ENCODE results near the gene RFPL1.

RFPL1 gene

GRCh38 chr22:29470159-29470855, 31.9 kb downstream of the RFPL1 start:
- Histone ChIP-seq H3K9ac (ENCODE audit: low read length) (no peak overlapping the region), H3K27ac (ENCODE audit: low read depth, low read length) (no peak overlapping the region)

GRCh38 chr22:29473001-29473400, 34.6 kb downstream of the RFPL1 start:
- Histone ChIP-seq H3K4me2 (ENCODE audit: low read depth, low read length, poor library complexity, severe bottlenecking) (no peak overlapping the region), H3K9me3 (ENCODE audit: insufficient read depth, low read length) (no peaks in the 10 kb centered on the region), H2AFZ (ENCODE audit: low read depth, low read length, severe bottlenecking) (no peak overlapping the region), H4K20me1 (ENCODE audit: low read depth, low read length) (no peaks in the 10 kb centered on the region), H3K9ac (ENCODE audit: low read length) (no peak overlapping the region), H3K79me2 (ENCODE audit: insufficient read depth, low read length) (no peaks in the 10 kb centered on the region), H3K9me2 (replicated peaks; ENCODE audit: insufficient read depth, low read length) (no peaks in the 10 kb centered on the region), H3F3A (ENCODE audit: insufficient read depth) (no peaks in the 10 kb centered on the region), H3K27me3 (ENCODE audit: low read length) (no peaks in the 10 kb centered on the region), H3K4me3 (ENCODE audit: insufficient read depth, low read length, poor library complexity, severe bottlenecking) (no peak overlapping the region), H3K27ac (ENCODE audit: low read depth, low read length) (no peak overlapping the region), H3K36me3 (ENCODE audit: low read length) (no peaks in the 10 kb centered on the region)
- TF ChIP-seq EZH2phosphoT487 (conservative IDR thresholded peaks at IDR 0.05; ENCODE audit: low read length), result no peak
- no peak for TF ChIP-seq CTCF (IDR thresholded peaks at IDR 0.05; ENCODE audit: insufficient read depth, low read length, poor library complexity, severe bottlenecking)

More at GRCh38 chr22:29470159-29470855, 31.9 kb downstream of the RFPL1 start:
- Histone ChIP-seq H4K20me1 (ENCODE audit: low read depth, low read length) (no peaks in the 10 kb centered on the region), H2AFZ (ENCODE audit: low read depth, low read length, severe bottlenecking) (no peak overlapping the region), H3K4me3 (ENCODE audit: insufficient read depth, low read length, poor library complexity, severe bottlenecking) (no peak overlapping the region), H3F3A (ENCODE audit: insufficient read depth) (no peaks in the 10 kb centered on the region), H3K9me2 (replicated peaks; ENCODE audit: insufficient read depth, low read length) (no peaks in the 10 kb centered on the region), H3K4me2 (ENCODE audit: low read depth, low read length, poor library complexity, severe bottlenecking) (peak overlapping the region; percentile 50), H3K9me3 (ENCODE audit: insufficient read depth, low read length) (no peaks in the 10 kb centered on the region), H3K27me3 (ENCODE audit: low read length) (no peaks in the 10 kb centered on the region), H3K79me2 (ENCODE audit: insufficient read depth, low read length) (no peaks in the 10 kb centered on the region), H3K36me3 (ENCODE audit: low read length) (no peaks in the 10 kb centered on the region)
- TF ChIP-seq EZH2phosphoT487 (conservative IDR thresholded peaks at IDR 0.05; ENCODE audit: low read length), result no peak
- TF ChIP-seq CTCF (IDR thresholded peaks at IDR 0.05; ENCODE audit: insufficient read depth, low read length, poor library complexity, severe bottlenecking), result peak; percentile 80

GRCh38 chr22:29475550-29475949, 37.2 kb downstream of the RFPL1 start:
- Histone ChIP-seq H3K27me3 (ENCODE audit: low read length) (no peaks in the 10 kb centered on the region), H3K36me3 (ENCODE audit: low read length) (no peaks in the 10 kb centered on the region), H3F3A (ENCODE audit: insufficient read depth) (no peaks in the 10 kb centered on the region), H3K9ac (ENCODE audit: low read length) (no peak overlapping the region), H2AFZ (ENCODE audit: low read depth, low read length, severe bottlenecking) (no peak overlapping the region), H3K9me2 (replicated peaks; ENCODE audit: insufficient read depth, low read length) (no peaks in the 10 kb centered on the region), H3K9me3 (ENCODE audit: insufficient read depth, low read length) (no peaks in the 10 kb centered on the region), H3K27ac (ENCODE audit: low read depth, low read length) (no peak overlapping the region), H3K4me2 (ENCODE audit: low read depth, low read length, poor library complexity, severe bottlenecking) (no peak overlapping the region), H3K4me3 (ENCODE audit: insufficient read depth, low read length, poor library complexity, severe bottlenecking) (no peak overlapping the region), H4K20me1 (ENCODE audit: low read depth, low read length) (no peaks in the 10 kb centered on the region), H3K79me2 (ENCODE audit: insufficient read depth, low read length) (no peaks in the 10 kb centered on the region)
- TF ChIP-seq EZH2phosphoT487 (conservative IDR thresholded peaks at IDR 0.05; ENCODE audit: low read length), result no peak
- no peak for TF ChIP-seq CTCF (IDR thresholded peaks at IDR 0.05; ENCODE audit: insufficient read depth, low read length, poor library complexity, severe bottlenecking)
